ENCODE measurements around the gene SCARB1. TPM values are rescaled to one million over a fixed set of nuclear protein-coding genes. Genes with fewer than 3 reads are reported as not detected.

The SCARB1 gene
- total RNA-seq, 1 experiment from 2014 or later, result 115 TPM

DNA sequence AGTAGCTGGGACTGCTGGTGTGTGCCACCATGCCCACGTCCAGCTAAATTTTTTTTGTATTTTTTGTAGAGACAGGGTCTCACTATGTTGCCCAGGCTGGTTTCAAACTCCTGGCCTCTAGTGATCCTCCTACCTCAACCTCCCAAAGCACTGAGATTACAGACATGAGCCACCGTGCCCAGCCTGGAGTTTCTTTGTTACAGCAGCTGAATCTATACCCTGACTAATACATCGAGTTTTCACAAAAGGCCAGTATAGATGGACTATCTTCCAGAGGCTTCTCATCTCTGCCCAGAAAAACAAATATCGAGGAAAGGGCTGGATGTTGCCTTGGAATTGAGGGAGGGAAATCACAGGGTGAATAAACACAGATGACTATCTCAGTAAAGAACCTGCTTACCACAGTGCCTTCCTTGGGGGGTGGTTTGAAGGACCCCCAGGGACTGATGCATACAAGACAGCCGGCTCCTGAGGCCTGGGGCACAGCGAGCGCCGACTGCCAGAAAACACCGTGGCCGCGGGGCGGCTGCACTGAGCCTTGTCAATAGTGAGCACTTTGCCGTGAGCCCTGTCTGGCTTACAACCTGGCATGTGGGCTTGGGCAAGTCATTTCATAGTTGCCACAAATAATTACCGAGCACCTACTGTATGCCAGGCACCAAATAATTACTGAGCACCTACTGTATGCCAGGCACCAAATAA lies 111.9 kb downstream of the SCARB1 start:
- no peak for DNase-seq (ENCODE audit: extremely low read depth, low read depth)

DNA sequence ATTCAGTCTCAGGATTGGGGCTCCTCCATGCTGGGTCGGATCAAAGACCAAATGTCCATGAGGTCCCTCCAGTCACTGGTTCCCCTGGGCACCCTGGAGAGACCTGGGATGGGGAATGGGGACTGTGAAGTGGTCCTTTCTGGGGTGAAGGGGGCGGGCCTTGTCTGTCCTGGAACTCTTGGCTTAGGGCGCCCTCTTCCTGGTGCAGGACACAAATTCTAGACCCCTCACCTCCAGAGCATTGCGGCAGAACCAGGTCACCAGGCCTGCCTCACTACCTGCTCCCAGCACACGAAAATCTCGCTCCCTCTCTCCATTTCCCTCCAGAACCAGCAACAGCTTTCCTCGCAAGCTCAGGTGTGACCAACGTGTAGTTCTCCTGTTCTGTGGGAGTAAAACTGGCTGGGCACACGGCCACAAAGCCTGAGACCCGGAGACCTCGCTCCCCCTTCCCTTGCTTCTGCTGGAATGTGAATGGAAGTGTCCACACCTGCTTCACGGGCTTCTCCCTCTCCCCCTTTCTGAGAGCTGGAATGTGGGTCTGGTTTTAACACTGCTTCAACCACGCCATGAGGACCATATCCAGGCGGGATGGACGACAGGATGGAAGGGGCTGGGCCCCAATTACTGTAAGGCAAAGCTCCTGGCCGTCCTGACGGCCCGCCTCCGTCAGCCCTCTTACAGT lies 112.7 kb downstream of the SCARB1 start:
- peak; percentile 46 for DNase-seq (ENCODE audit: extremely low read depth, low read depth)

DNA sequence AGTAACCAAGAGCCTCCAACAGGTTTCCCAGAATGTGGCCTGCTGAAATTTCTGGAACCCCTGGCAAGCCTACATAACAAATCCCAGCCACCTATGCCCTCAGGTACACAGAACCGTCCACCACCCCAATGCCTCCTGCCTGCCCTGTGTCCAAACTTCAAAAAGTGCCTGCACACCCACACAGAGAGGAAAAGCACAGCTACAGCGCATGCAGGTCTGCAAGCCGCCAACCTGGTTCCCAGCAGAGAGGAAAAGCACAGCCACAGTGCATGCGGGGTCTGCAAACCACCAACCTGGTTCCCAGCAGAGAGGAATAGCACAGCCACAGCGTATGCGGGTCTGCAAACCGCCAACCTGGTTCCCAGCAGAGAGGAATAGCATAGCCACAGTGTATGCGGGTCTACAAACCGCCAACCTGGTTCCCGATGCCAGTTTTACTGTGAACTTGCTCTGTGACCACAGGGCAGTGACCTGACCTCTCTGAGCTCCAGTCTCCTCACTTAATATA lies 113.5 kb downstream of the SCARB1 start:
- DNase-seq (ENCODE audit: extremely low read depth, low read depth), result no peak

DNA sequence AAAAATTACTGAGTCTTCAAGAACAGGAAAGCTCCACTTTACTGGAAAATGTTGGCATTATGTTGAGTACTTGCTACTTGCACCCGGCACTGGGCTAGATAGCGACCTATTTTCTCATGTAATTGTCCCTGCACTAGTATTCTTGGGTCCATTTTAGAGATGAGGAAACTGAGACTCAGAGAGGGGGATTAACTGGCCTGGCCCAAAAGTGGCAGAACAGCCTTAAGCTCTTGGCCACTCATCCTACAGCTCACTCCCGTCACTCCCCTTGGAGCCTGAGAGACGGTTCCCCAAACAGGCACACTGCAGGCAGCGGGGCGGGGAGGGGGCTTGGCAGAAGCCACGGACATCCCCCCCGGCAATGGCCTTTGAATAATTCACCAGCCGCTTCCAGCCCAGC lies 113.9 kb downstream of the SCARB1 start:
- DNase-seq (ENCODE audit: extremely low read depth, low read depth), result no peak

DNA sequence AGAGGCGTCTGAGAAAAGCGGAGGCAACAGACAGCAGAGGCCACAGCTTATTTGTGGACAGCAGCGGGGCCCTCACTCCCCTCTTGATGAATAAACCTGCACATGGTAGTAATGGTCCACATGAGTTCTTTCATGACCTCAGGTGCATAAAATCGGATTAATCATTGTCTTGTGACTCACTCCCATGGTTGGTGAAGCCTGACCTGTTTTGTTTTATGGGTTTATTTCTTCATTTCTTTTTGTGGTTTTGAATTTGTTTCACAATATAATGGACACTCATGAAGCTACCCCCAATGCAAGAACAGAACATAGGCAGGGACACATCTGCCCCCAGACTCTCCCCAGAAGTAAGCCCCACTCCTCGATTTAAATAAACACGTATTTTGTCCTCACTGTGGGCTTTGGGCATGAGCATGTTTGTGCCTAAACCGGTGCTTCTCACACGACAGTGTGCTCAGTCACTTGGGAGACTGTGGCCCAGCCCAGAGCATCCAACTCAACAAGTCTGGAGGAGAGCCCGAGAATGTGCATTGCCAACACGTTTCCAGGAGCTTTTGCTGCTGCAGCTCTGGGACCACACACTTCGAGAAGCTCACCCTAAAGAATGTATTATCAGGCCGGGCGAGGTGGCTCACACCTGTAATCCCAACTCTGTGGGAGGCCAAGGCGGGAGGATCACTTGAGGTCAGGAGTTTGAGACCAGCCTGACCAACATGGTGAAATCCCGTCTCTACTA lies 116.1 kb downstream of the SCARB1 start:
- DNase-seq (ENCODE audit: extremely low read depth, low read depth), result no peak

DNA sequence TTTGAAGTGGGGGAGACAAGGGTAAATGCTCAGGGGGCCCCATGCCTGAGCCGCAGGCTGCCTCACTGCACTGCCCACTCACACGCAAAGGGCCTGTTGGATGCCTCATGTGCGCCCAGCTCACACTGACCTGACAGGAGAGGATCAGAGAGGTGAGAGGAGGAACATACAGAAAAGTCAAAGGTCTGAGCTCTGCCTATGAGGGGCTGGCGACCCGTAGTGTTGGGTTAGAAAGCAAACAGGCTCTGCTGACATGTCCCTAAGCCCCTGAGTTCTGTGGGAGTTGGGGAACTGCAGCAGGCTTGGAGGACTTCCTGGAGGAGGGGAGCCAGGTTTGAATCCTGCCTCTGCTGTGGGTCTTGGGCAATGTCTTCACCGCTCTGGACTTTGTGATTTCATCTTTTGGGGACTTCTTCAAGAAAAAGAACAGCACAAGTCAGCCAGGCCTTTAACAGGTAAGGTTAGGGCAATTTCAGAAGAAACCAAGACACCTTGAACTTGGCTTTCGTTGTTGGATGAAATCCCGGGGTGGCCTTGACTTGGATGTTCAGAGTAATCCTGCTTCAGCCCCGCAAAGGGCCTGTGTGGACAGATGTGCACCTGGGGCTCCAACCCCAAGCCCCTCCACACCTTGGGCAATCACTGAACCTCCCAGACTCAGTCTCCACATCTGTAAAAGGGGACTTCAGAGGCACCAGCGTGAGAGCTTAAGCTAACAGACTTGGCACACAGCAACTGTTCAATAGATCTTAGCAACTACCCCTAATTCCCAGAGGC lies 116.8 kb downstream of the SCARB1 start:
- DNase-seq (ENCODE audit: extremely low read depth, low read depth), result no peak

DNA sequence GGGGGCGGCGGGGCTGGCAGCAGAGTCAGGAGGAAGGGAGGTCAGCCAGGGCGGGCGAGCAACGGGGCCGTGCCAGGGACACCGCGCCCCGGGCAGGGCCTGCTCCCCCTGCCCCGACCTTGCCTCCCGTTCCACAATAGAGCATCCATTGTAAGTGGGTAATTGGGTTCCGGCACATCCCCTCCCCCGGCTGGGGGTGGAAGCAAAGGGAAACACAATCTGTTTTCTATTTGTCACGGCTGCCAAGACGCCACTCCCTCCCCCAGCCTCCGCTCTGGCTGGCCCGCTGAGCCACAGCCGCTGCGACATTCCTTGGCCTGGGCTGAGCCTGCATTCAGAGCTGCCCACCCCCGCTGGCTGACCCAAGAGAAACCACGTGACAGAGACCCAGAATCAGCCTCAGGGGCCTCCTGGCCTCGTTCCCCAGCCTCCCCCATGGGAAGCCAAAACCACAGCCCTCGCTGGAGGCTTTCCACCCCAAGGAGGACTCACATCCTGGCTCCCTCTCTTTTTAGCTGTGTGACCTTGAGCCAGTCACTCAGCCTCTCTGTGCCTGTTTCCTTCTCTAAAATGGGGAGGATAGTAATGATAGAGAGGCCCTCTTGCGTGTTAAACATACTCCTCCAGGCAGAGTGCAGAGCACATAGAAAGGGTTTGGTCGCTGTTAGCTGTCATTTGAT lies 117.6 kb downstream of the SCARB1 start:
- DNase-seq (ENCODE audit: extremely low read depth, low read depth), result peak; percentile 88

DNA sequence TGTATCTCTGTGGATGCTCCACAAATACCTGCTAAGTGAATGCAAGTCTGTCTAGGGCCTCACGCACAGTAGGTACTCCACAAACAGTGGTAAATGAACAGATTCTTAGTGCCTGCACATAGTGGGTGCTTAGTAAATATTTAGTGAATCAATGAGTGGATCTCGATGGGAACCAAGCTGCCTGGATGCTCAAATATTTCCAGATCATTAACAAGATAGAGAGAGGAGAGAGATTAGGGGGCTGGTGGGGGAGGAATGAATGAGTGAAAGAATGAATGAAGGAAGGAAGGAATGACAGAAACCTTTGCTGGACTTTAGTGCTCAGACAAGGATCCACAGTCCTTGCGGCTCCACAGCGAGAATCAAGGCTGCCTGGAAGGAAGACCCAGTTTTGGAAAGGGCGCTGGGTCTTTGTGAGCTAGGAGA lies 118.2 kb downstream of the SCARB1 start:
- no peak for DNase-seq (ENCODE audit: extremely low read depth, low read depth)

DNA sequence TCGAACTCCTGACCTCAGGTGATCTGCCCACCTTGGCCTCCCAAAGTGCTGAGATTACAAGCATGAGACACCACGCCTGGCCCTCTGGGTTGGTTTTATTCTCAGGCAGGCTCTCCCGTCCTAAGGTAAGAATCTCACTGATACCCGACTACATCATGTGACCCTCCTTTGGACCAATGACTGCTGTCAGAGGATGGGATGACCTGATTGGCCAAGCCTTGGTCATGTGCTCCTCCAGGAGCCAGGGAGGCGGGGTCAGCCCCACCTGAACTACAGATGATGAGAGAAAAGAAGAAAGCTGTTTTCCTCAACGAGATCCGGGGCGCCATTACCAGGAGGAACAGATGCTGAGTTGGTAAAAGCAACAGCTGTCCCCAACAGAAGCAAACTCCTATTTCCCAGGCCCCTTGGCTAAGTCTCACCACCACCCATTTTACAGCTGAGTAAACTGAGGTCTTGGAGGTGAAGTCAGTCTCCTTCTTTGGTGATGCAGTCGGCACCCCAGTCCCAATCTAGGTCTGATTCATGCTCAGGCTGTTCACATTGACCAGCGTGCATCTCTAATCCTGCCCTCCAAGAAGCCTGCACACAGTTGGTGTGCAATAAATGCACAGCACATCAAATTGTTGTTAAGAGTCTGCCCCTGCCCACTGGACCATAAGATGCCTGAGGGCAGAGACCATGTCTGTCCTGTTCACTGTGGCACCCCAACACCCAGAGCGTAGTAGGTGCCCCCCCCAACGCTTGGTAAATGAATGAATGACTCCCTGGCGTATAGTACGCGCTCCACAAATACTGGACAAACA lies 118.8 kb downstream of the SCARB1 start:
- peak; percentile 59 for DNase-seq (ENCODE audit: extremely low read depth, low read depth)

DNA sequence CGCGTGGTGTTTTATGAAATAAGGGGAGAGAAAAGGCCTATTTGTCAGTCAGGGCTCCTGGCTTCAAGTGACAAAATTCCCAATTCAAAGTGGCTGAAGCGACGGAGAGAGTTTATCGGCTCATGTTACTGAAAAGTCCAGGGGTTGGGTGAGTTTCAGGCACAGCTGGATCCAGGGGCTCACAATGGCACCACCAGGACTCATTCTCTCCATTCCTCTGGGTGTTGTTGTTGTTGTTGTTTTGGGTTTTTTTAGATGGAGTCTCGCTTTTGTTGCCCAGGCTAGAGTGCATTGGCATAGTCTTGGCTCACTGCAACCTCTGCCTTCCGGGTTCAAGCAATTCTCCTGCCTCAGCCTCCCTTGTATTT lies 119.4 kb downstream of the SCARB1 start:
- DNase-seq (ENCODE audit: extremely low read depth, low read depth), result no peak

DNA sequence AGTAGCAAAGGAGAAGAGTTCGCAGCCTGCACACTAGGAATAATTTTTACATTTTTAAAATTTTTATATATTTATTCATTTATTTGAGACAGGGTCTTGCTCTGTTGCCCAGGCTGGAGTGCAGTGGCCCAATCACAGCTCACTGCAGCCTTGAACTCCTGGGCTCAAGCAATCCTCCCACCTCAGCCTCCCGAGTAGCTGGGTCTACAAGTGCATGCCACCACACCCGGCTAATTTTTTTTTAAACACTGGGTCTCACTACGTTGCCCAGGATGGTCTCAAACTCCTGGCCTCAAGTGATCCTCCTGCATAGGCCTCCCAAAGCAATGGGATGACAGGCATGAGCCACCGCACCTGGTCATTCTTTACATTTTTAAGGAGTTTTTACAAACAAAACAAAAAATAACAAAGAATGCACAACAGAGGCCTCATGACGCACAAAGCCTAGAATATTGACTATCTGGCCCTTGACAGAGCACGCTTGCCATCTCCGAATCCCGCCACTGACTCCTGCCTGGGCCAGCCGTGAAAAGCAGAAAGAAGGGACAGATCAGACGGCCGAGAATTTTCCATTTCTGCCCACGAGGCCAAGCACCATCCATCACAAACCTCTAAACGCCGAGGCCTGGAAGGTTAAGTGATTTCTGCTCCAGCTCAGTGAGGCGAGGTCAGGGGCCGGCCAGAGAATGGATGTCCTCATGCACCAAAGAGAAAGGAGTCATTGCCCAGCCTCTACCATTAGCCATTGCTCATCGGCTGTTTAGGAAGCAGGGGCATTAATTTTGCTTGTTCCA lies 120.0 kb downstream of the SCARB1 start:
- DNase-seq (ENCODE audit: extremely low read depth, low read depth), result no peak

DNA sequence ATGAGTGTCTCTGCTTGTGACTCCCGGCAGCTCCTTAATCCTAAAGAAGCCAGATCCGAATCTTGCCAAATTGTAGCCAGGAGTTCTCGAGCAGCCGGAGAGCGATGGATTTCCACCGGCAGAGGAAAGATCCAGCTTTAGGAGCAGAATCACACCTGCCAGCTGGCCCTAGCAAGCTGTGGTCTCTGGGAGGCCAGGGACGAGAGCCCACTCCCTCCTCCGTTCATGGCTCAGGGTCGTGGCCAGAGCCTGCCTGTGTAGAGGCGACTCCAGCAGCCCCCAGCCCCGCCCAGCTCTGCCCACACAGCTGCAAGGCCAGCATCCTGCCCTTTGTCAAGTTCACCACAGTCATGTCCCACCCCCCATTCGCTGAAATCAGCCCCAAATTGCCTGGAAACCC lies 121.0 kb downstream of the SCARB1 start:
- DNase-seq (ENCODE audit: extremely low read depth, low read depth), result no peak

DNA sequence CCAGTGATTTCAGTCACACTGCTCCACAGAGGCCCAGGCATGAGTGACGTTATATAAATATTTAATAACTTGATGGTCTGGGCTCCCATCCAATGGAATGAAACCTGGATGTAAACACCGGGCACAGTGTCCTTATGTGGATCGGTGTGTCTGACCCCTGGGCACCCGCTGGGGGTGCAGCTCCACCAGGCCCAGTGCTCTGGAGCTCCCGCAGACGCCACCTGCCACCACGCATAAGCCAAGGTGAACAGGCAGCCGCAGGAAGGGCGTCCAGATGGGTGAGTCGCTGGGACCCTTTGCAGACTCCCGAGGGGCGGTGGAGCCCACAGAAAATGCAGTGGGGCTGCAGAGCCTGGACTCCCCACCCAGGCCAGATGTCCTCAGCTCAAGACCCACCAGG lies 121.6 kb downstream of the SCARB1 start:
- DNase-seq (ENCODE audit: extremely low read depth, low read depth), result no peak

DNA sequence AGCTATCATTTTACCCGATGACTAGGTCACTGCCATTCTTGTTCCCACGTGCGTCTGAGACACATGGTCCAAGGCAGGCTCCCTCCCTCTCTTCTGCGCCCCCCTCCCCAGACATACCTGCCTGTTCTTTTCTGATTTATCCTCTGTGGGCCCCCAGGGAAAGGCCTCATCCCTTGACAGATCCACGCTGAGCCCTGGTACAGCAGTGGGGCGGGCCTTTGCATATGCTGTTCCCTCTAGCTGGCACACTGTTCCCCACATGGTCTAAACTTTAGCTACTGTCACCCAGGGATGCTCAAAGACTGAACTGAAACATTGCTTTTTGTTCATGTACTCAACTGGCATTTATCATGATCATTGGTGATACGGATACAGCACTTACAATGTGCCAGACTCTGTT lies 122.5 kb downstream of the SCARB1 start:
- DNase-seq (ENCODE audit: extremely low read depth, low read depth), result no peak

DNA sequence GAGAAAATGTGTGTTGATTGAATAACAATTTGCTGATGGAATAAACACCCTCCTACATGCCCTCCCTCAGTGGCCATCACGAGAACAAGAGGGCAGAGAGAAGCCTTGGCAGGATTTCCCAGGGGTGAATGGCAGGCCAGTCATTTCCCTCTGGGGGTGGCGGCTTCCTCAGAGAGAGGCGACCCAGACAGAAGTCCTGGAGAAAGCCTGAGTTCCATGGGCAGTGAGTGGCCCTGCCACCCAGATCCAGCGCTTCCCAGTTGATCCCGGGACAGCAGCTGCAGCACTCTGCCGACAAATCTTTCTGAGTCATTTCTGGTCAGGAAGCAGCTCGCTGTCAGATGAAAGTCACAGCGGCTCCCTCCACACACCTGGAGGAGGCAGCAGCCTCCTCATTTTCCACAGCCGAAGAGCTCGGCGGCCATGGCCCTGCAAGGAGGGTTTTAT lies 123.0 kb downstream of the SCARB1 start:
- no peak for DNase-seq (ENCODE audit: extremely low read depth, low read depth)

DNA sequence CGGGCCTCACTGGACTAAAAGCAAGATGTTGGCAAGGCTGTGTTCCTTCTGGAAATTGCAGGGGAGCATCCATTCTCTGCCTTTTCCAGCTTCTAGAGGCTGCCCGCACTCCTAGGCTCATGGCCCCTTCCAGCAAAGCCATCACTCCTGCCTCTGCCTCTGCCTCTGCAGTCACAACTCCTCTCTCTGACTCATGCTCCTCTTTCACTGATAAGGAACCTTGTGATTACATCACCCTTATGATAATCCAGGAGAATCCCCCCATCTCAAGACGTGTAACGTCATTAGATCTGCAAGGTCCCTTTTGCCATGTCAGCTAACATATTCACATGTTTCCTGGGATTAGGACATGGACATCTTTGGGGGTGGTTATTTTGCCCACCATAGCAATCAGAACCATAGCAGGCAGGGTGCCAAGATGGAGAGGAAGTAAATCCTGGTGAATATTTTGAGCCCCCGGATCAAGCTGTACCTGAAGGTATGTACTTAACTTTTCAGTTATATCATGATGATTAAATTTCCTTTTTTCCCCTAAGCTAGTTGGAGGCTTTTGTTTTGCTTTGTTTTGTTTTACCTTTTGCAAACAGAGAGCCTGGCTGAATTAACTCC lies 123.6 kb downstream of the SCARB1 start:
- no peak for DNase-seq (ENCODE audit: extremely low read depth, low read depth)

DNA sequence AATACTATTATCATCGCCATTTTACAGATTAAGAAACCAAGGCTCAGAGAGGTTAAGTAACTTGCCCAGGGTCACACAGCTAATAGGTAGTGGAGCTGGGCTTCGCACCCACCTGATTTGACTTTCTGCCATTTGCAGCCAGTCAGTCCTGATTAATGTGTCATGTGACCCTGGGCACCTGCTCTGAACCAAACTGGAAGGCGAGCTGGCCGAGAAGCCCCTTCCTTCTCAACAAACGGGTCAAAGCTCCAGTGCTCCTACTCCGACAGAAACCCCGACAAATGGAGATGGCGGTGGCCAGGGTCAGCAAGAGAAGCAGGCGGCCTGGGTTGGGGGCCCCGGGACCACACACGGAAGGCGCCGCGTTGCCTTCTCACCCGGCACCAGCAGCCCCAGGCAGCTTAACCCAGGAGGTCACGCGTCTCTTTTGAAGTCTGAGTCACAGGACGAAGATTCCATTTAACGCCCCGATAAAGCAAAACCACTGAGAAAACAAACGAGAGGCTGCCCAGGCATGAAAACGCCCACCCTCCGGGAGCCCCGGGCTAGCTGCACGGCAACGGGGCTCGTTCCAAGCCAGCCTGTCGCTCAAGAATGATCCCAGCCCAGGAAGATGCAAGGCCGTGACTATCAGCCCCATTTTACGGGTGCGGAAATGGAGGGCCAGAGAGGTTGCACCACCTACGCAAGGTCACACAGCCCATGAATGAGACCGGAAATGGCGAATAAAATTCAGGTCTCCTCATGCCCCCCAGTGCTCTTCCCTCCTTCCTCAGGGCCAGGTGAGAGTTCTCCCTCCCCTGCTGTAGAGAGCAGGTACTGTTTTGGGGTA lies 124.8 kb downstream of the SCARB1 start:
- no peak for DNase-seq (ENCODE audit: extremely low read depth, low read depth)
